ENCODE measurements around the gene PLBD2.
A peak's percentile ranks its signal among the peaks of the same experiment; 100 is the strongest.

Gene PLBD2, protein sequence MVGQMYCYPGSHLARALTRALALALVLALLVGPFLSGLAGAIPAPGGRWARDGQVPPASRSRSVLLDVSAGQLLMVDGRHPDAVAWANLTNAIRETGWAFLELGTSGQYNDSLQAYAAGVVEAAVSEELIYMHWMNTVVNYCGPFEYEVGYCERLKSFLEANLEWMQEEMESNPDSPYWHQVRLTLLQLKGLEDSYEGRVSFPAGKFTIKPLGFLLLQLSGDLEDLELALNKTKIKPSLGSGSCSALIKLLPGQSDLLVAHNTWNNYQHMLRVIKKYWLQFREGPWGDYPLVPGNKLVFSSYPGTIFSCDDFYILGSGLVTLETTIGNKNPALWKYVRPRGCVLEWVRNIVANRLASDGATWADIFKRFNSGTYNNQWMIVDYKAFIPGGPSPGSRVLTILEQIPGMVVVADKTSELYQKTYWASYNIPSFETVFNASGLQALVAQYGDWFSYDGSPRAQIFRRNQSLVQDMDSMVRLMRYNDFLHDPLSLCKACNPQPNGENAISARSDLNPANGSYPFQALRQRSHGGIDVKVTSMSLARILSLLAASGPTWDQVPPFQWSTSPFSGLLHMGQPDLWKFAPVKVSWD

DNA sequence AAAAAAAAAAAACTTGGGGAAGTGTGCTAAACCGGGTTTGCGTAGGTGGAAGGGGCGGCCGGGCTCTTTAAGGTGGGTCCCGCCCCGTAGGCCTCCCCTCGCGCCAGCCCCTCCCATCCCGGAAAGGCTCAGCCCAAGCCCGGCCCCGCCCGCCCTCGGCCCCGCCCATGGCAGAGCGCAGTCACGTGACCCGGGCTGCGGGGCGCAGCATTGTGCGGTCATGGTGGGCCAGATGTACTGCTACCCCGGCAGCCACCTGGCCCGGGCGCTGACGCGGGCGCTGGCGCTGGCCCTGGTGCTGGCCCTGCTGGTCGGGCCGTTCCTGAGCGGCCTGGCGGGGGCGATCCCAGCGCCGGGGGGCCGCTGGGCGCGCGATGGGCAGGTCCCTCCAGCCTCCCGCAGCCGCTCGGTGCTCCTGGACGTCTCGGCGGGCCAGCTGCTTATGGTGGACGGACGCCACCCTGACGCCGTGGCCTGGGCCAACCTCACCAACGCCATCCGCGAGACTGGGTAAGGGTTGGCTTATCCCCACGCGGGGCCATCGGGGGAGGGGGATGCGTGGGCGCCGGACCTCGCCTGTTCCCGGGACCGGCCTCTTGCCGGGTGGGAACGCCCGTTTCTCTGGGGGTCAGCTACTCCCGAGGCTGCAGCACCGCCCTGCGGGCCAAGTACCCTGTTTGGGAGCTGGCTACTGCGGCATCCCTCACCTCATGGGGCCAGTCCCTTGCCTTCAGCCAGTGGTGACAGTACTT, at the start of gene PLBD2:
TSS of gene PLBD2 (plus strand) at position 207 of the 752 bp plus-strand sequence. CDS start at position 221, 14 bp downstream.
- peaks cover 18 to 43% (median 24%) of the 10 kb centered on the region in 10 experiments for H3K4me1 ChIP-seq
- no peak for TF ChIP-seq Cebpa-rat (IDR thresholded peaks at IDR 0.05)
- peaks cover 0 to 8% (median 0%) of the 10 kb centered on the region in 11 experiments; a peak in 2 of 22 replicates for H3K36me3 ChIP-seq
- peaks cover 0 to 46% (median 18%) of the 10 kb centered on the region in 11 experiments; a peak in 15 of 22 replicates for H4K20me1 ChIP-seq
- H3K9me3 ChIP-seq (replicated peaks in 1 of 11): no peaks in the 10 kb centered on the region
- H3K27ac ChIP-seq: peak within 1 kb of the TSS; percentile 63 to 80 (median 73)
- H3K4me3 ChIP-seq: peak within 1 kb of the TSS; percentile 65 to 99 (median 77)
- H3K4me2 ChIP-seq: peak within 1 kb of the TSS; percentile 90 to 100 (median 97)
- no peaks in the 10 kb centered on the region for H3K27me3 ChIP-seq
- peak within 1 kb of the TSS; percentile 71 to 86 (median 80) for H3K9ac ChIP-seq

GRCh38 chr12:113310489-113310888, 47.9 kb upstream of the PLBD2 start:
- Histone ChIP-seq H3K9ac (no peak overlapping the region), H3K4me2 (no peak overlapping the region), H3K36me3 (peaks cover 0 to 98% (median 5%) of the 10 kb centered on the region in 11 experiments; a peak in 13 of 22 replicates), H3K27me3 (no peaks in the 10 kb centered on the region), H4K20me1 (peaks cover 0 to 14% (median 0%) of the 10 kb centered on the region in 11 experiments; a peak in 4 of 22 replicates), H3K4me1 (peaks cover 0 to 5% (median 0%) of the 10 kb centered on the region in 10 experiments; a peak in 1 of 20 replicates), H3K27ac (no peak overlapping the region), H3K9me3 (replicated peaks in 1 of 11) (no peaks in the 10 kb centered on the region), H3K4me3 (no peak overlapping the region)
- no peak for TF ChIP-seq Cebpa-rat (IDR thresholded peaks at IDR 0.05)

- Histone ChIP-seq H3K27ac (no peak overlapping the region), H3K9ac (no peak overlapping the region; a peak in 2 of 22 replicates), H3K9me3 (replicated peaks in 1 of 11) (no peaks in the 10 kb centered on the region), H3K27me3 (no peaks in the 10 kb centered on the region), H3K4me1 (peaks cover 0 to 5% (median 0%) of the 10 kb centered on the region in 10 experiments; a peak in 1 of 20 replicates), H3K4me3 (no peak overlapping the region), H4K20me1 (peaks cover 0 to 20% (median 0%) of the 10 kb centered on the region in 11 experiments; a peak in 4 of 22 replicates), H3K4me2 (no peak overlapping the region; a peak in 1 of 22 replicates), H3K36me3 (peaks cover 0 to 99% (median 10%) of the 10 kb centered on the region in 11 experiments; a peak in 13 of 22 replicates)
- TF ChIP-seq Cebpa-rat (IDR thresholded peaks at IDR 0.05): no peak
These were observed 44.3 kb upstream of the PLBD2 start for GRCh38 chr12:113314121-113314529.

- TF ChIP-seq Cebpa-rat (IDR thresholded peaks at IDR 0.05): no peak
- no peak overlapping the region for H3K4me3 ChIP-seq
- no peaks in the 10 kb centered on the region for H3K27me3 ChIP-seq
- H3K9me3 ChIP-seq (replicated peaks in 1 of 11): no peaks in the 10 kb centered on the region
- peaks cover 0 to 25% (median 0%) of the 10 kb centered on the region in 11 experiments; a peak in 6 of 22 replicates for H4K20me1 ChIP-seq
- no peak overlapping the region for H3K4me2 ChIP-seq
- peaks cover 0 to 99% (median 10%) of the 10 kb centered on the region in 11 experiments; a peak in 13 of 22 replicates for H3K36me3 ChIP-seq
- H3K27ac ChIP-seq: no peak overlapping the region
- peaks cover 0 to 5% (median 0%) of the 10 kb centered on the region in 10 experiments; a peak in 1 of 20 replicates for H3K4me1 ChIP-seq
- H3K9ac ChIP-seq: 0 out of 22 replicates have a peak overlapping the region, but pooled peaks of 1 of the 11 experiments have one; percentile 1
These were observed 43.0 kb upstream of the PLBD2 start for GRCh38 chr12:113315358-113315757.

- Histone ChIP-seq H3K4me2 (no peak overlapping the region), H3K27me3 (no peaks in the 10 kb centered on the region), H3K9me3 (replicated peaks in 1 of 11) (peaks cover 0 to 5% (median 0%) of the 10 kb centered on the region in 11 experiments; a peak in 3 of 22 replicates), H4K20me1 (peaks cover 0 to 31% (median 0%) of the 10 kb centered on the region in 11 experiments; a peak in 6 of 22 replicates), H3K4me1 (peaks cover 0 to 5% (median 0%) of the 10 kb centered on the region in 10 experiments; a peak in 1 of 20 replicates), H3K4me3 (no peak overlapping the region), H3K9ac (no peak overlapping the region), H3K27ac (no peak overlapping the region), H3K36me3 (peaks cover 0 to 99% (median 13%) of the 10 kb centered on the region in 11 experiments; a peak in 15 of 22 replicates)
- no peak for TF ChIP-seq Cebpa-rat (IDR thresholded peaks at IDR 0.05)
These were observed 42.2 kb upstream of the PLBD2 start for GRCh38 chr12:113316155-113316554.

GRCh38 chr12:113317122-113317521, 41.3 kb upstream of the PLBD2 start:
- H3K27me3 ChIP-seq: no peaks in the 10 kb centered on the region
- no peak overlapping the region for H3K4me3 ChIP-seq
- peaks cover 0 to 31% (median 0%) of the 10 kb centered on the region in 11 experiments; a peak in 6 of 22 replicates for H4K20me1 ChIP-seq
- no peak for TF ChIP-seq Cebpa-rat (IDR thresholded peaks at IDR 0.05)
- peaks cover 0 to 11% (median 1%) of the 10 kb centered on the region in 11 experiments; a peak in 3 of 22 replicates for H3K9me3 ChIP-seq (replicated peaks in 1 of 11)
- H3K9ac ChIP-seq: no peak overlapping the region
- H3K36me3 ChIP-seq: peaks cover 0 to 98% (median 18%) of the 10 kb centered on the region in 11 experiments; a peak in 15 of 22 replicates
- H3K27ac ChIP-seq: no peak overlapping the region
- H3K4me1 ChIP-seq: peaks cover 0 to 8% (median 2%) of the 10 kb centered on the region in 10 experiments; a peak in 8 of 20 replicates
- H3K4me2 ChIP-seq: no peak overlapping the region

- no peak for TF ChIP-seq Cebpa-rat (IDR thresholded peaks at IDR 0.05)
- Histone ChIP-seq H3K27ac (no peak overlapping the region), H3K27me3 (no peaks in the 10 kb centered on the region), H3K36me3 (peaks cover 0 to 95% (median 23%) of the 10 kb centered on the region in 11 experiments; a peak in 15 of 22 replicates), H3K9ac (no peak overlapping the region), H4K20me1 (peaks cover 0 to 31% (median 0%) of the 10 kb centered on the region in 11 experiments; a peak in 5 of 22 replicates), H3K4me2 (no peak overlapping the region), H3K4me1 (peaks cover 0 to 19% (median 5%) of the 10 kb centered on the region in 10 experiments; a peak in 8 of 20 replicates), H3K9me3 (replicated peaks in 1 of 11) (peaks cover 0 to 15% (median 7%) of the 10 kb centered on the region in 11 experiments; a peak in 11 of 22 replicates), H3K4me3 (no peak overlapping the region)
These were observed 40.2 kb upstream of the PLBD2 start for GRCh38 chr12:113318046-113318656.

Data from BLaER1 treated with 17β-estradiol and CSF1 and Interleukin-3, amounts not matched to agents 10 nM and 100 nM (cell line).